ENCODE data around the gene HES4.

HES4 gene

DNA sequence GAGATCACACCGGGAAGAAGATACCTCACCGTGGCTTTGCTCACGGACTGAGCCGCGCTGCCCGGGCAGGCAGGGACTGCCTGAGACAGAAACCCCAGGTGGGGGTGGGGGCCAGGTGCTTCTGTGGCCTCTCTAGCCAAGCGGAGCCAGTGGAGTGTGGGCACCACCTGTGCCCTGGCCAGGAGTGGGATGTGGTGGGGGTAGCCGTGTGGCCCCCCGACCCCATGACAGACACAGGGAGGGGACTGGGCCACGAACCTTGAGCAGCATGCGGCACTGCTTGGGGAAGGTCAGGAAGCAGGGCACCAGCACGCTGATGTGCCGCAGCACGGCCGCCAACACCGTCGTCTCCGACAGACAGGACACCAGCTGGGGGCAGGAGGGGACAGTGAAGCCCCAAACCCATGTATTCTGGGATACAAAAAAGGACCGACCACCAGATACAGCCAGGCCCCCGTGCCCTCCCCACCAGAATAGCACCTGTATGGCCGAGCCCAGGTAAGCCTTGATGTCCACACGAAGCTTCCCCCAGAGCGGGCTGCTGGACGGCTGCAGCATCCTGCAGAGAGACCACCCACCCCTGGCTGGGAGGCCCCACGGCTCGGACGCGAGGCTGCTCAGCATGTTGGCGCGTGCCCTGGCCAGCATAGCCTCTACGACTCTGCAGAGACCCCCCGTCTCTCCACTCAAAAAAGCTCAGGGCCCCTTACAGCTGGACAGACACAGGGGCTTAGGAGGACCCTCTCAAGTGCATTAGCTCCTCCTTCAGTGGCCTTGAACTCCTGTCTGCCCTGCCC is 46.2 kb downstream of the HES4 start:
- no peak overlapping the region for H3K4me3 ChIP-seq (ENCODE audit: low read depth, low read length)
- in situ Hi-C loops (cut with HindIII; ENCODE audit: low sequenced_read_pairs), result no loop called here
- TF ChIP-seq, protein P1, sequence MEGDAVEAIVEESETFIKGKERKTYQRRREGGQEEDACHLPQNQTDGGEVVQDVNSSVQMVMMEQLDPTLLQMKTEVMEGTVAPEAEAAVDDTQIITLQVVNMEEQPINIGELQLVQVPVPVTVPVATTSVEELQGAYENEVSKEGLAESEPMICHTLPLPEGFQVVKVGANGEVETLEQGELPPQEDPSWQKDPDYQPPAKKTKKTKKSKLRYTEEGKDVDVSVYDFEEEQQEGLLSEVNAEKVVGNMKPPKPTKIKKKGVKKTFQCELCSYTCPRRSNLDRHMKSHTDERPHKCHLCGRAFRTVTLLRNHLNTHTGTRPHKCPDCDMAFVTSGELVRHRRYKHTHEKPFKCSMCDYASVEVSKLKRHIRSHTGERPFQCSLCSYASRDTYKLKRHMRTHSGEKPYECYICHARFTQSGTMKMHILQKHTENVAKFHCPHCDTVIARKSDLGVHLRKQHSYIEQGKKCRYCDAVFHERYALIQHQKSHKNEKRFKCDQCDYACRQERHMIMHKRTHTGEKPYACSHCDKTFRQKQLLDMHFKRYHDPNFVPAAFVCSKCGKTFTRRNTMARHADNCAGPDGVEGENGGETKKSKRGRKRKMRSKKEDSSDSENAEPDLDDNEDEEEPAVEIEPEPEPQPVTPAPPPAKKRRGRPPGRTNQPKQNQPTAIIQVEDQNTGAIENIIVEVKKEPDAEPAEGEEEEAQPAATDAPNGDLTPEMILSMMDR (IDR thresholded peaks at IDR 0.05; ENCODE audit: low read depth, low read length), result no peak
- no peak for DNase-seq (ENCODE audit: low read depth, low spot score)

DNA sequence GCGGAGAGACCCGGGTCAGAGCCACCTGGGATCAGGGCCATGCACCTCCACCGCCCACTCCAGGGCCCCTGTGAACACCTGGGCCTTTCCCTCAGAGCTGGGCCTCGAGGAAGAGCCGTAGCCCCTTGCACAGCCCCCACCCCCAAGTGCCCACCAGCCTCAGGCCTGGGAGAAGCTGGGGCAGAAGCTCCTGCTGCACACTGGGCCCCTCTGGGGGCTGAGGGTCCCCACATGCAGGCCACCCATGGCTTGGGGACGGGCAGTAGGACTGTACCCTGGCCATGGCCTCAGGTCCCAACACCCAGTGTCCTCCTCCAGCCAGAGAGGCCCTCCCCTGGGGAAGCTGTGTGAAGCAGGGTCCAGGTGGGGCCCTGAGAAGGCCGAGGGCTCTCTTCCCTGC is 47.3 kb downstream of the HES4 start:
- DNase-seq (ENCODE audit: low read depth, low spot score), result no peak
- in situ Hi-C loops (cut with HindIII; ENCODE audit: low sequenced_read_pairs), result no loop called here
- TF ChIP-seq, protein P1 (IDR thresholded peaks at IDR 0.05; ENCODE audit: low read depth, low read length), result no peak
- no peak overlapping the region for H3K4me3 ChIP-seq (ENCODE audit: low read depth, low read length)

DNA sequence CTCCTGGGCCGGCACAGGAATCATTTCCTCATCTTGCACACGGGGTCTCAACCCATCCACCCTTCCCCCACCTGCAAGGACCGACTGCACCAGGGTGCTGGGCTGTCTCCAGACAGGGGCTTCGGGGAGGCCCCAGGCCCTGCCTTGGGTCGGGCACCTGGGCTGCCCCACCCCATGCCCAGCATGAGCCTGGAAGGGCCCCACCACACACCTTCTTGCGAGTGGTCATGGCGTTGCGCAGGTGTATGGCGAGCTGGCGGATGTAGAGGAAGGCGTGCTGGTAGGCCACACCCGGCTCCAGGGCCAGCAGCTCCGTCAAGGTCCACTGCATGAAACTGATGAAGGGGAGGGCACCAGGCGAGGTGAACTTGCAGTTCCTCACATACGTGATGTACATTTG is 47.7 kb downstream of the HES4 start:
- in situ Hi-C loops (cut with HindIII; ENCODE audit: low sequenced_read_pairs), result no loop called here
- no peak for DNase-seq (ENCODE audit: low read depth, low spot score)
- H3K4me3 ChIP-seq (ENCODE audit: low read depth, low read length), result no peak overlapping the region
- TF ChIP-seq, protein P1 (IDR thresholded peaks at IDR 0.05; ENCODE audit: low read depth, low read length), result no peak

DNA sequence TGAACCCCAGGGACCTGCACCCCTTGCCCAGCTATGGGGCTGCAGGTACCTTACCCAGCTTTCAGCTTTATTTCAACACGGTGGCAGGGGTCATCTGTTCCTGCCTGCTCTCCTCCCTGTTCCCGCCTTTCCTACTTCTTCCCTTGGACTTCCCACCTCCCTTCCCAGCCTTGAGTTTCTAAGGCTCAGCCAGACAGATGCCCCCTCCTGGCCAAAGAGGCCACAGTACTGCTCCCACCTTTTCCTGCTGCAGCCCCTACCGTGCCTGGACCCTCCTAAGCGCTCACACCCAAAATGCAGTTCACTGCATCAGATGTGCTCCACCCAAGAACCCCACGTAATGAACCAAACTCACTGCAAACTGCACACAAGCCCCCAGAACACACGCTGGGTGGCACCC is 48.5 kb downstream of the HES4 start:
- DNase-seq (ENCODE audit: low read depth, low spot score), result no peak
- TF ChIP-seq, protein P1 (IDR thresholded peaks at IDR 0.05; ENCODE audit: low read depth, low read length), result peak; percentile 66
- H3K4me3 ChIP-seq (ENCODE audit: low read depth, low read length), result no peak overlapping the region
- in situ Hi-C loops (cut with HindIII; ENCODE audit: low sequenced_read_pairs), result no loop called here

DNA sequence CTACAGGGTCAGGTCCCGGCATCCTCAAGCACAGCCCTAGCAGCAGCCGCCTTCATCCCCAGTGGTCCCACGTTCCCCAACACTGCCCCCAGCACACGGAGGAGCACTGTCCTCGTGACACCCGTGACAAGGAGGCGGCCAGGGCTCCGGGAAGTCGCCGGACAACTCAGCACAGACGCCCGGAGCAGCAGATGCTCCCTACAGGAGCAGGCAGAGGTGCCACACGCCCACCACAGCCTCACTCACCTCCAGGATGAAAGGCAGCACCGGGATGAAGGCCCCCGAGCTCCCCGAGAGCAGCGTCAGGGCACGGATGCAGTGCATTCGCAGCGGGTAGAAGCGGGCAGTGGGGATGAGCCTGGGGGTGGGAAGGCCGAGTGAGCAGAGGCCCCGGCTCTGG is 49.0 kb downstream of the HES4 start:
- TF ChIP-seq, protein P1 (IDR thresholded peaks at IDR 0.05; ENCODE audit: low read depth, low read length), result no peak
- H3K4me3 ChIP-seq (ENCODE audit: low read depth, low read length), result no peak overlapping the region
- DNase-seq (ENCODE audit: low read depth, low spot score), result no peak
- in situ Hi-C loops (cut with HindIII; ENCODE audit: low sequenced_read_pairs), result no loop called here

DNA sequence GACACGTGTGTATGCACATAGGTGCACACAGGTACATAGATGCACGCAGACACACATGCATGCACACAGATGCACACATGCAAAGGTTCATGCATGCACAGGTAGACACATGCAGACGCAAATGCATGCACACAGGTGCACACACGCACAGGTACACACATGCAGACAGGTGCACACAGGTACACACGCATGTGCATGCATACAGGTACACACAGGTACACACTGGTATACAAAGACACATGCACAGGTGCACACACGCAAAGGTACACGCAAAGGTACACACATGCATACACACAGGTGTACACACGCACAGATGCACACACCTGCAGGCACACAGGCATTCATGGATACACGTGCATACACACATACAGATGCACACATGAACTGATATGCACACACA is 49.6 kb downstream of the HES4 start:
- TF ChIP-seq, protein P1 (IDR thresholded peaks at IDR 0.05; ENCODE audit: low read depth, low read length), result no peak
- no peak overlapping the region for H3K4me3 ChIP-seq (ENCODE audit: low read depth, low read length)
- in situ Hi-C loops (cut with HindIII; ENCODE audit: low sequenced_read_pairs), result no loop called here
- DNase-seq (ENCODE audit: low read depth, low spot score), result no peak
